H9 (cell line): ENCODE measurements around the gene TMPRSS11A. TPM values are rescaled to one million over a fixed set of nuclear protein-coding genes. Genes with fewer than 3 reads are reported as not detected.

Experiments used
- DNase-seq: peaks from one replicate; pipeline ENCODE4 v3.0.0-alpha.2; 2017
- H2AFZ ChIP-seq: one replicate; pipeline ENCODE4 v1.6.1; 2013; ENCODE audit warnings: mild to moderate bottlenecking, low read length, control low read depth, moderate library complexity
- H2AK5ac ChIP-seq: 2 replicates; pipeline ENCODE4 v1.6.1; 2013; ENCODE audit warnings: low read length, control low read depth, mixed read lengths; ENCODE audit not compliant: insufficient read length
- H2BK120ac ChIP-seq: one replicate; pipeline ENCODE4 v1.6.1; 2013; ENCODE audit warnings: low read depth, mild to moderate bottlenecking, low read length, control low read depth, inconsistent platforms; ENCODE audit not compliant: poor library complexity, severe bottlenecking
- H2BK12ac ChIP-seq: 2 replicates; pipeline ENCODE4 v1.6.1; 2013; ENCODE audit warnings: low read length, control low read depth, mixed read lengths, low read depth; ENCODE audit not compliant: insufficient read length
- H2BK15ac ChIP-seq: 2 replicates; pipeline ENCODE4 v1.6.1; 2013; ENCODE audit warnings: low read depth, low read length, control low read depth
- H2BK20ac ChIP-seq: one replicate; pipeline ENCODE4 v1.6.1; 2013; ENCODE audit warnings: low read depth, mild to moderate bottlenecking, low read length, control low read depth, inconsistent platforms; ENCODE audit not compliant: poor library complexity, severe bottlenecking
- H2BK5ac ChIP-seq: 2 replicates; pipeline ENCODE4 v1.6.1; 2013; ENCODE audit warnings: low read length, control low read depth, mixed read lengths; ENCODE audit not compliant: insufficient read length
- H3K14ac ChIP-seq: 2 replicates; pipeline ENCODE4 v1.6.1; 2013; ENCODE audit warnings: low read length, control low read depth; ENCODE audit not compliant: insufficient read depth
- H3K18ac ChIP-seq: 2 replicates; pipeline ENCODE4 v1.6.1; 2013; ENCODE audit warnings: low read depth, mild to moderate bottlenecking, mixed read lengths, low read length, control low read depth; ENCODE audit not compliant: insufficient read length
- H3K23ac ChIP-seq: 2 replicates; pipeline ENCODE4 v1.6.1; 2013; ENCODE audit warnings: low read length, control low read depth, mixed read lengths, low read depth; ENCODE audit not compliant: insufficient read length
- H3K23me2 ChIP-seq: 2 replicates; pipeline ENCODE4 v1.6.1; 2013; ENCODE audit warnings: low read depth, mild to moderate bottlenecking, mixed read lengths, low read length, control low read depth; ENCODE audit not compliant: insufficient read length, poor library complexity, severe bottlenecking
- H3K27ac ChIP-seq: 2 replicates; pipeline ENCODE4 v1.5.1; 2013; ENCODE audit warnings: low read length, control low read depth, mixed read lengths, low read depth; ENCODE audit not compliant: insufficient read length
- H3K27me3 ChIP-seq: 2 replicates; pipeline ENCODE4 v1.6.1; 2013; ENCODE audit warnings: low read length, control low read depth, inconsistent platforms; ENCODE audit not compliant: insufficient read depth
- H3K4ac ChIP-seq: 2 replicates; pipeline ENCODE4 v1.6.1; 2013; ENCODE audit warnings: low read depth, mild to moderate bottlenecking, control low read depth, inconsistent platforms, low read length, moderate library complexity
- H3K4me1 ChIP-seq: 2 replicates; pipeline ENCODE4 v1.6.1; 2013; ENCODE audit warnings: low read length, control low read depth, inconsistent platforms; ENCODE audit not compliant: insufficient read depth
- H3K4me2 ChIP-seq: 2 replicates; pipeline ENCODE4 v1.6.1; 2013; ENCODE audit warnings: low read length, control low read depth, mixed read lengths; ENCODE audit not compliant: insufficient read length, insufficient read depth
- H3K56ac ChIP-seq: 2 replicates; pipeline ENCODE4 v1.6.1; 2013; ENCODE audit warnings: low read depth, mild to moderate bottlenecking, mixed read lengths, low read length, control low read depth; ENCODE audit not compliant: insufficient read length
- H3K79me1 ChIP-seq: 2 replicates; pipeline ENCODE4 v1.6.1; 2013; ENCODE audit warnings: low read depth, mild to moderate bottlenecking, moderate library complexity, low read length, control low read depth, inconsistent platforms; ENCODE audit not compliant: insufficient read depth, poor library complexity, severe bottlenecking
- H3K79me2 ChIP-seq: 2 replicates; pipeline ENCODE4 v1.6.1; 2013; ENCODE audit warnings: low read length, control low read depth, inconsistent platforms; ENCODE audit not compliant: insufficient read depth
- H3K9ac ChIP-seq: 2 replicates; pipeline ENCODE4 v1.6.1; 2013; ENCODE audit warnings: low read length, control low read depth, mixed read lengths; ENCODE audit not compliant: insufficient read length; ENCODE audit errors: extremely low read depth
- H3K9me3 ChIP-seq: one replicate; pipeline ENCODE4 v1.6.1; 2013; ENCODE audit warnings: low read depth, low read length, inconsistent platforms; ENCODE audit not compliant: control insufficient read depth
- H3T11ph ChIP-seq: one replicate; pipeline ENCODE4 v1.6.1; 2013; ENCODE audit warnings: mild to moderate bottlenecking, low read length, control low read depth, inconsistent platforms
- H4K20me1 ChIP-seq: one replicate; pipeline ENCODE4 v1.6.1; 2013; ENCODE audit not compliant: control insufficient read depth, insufficient read length, insufficient read depth
- H4K5ac ChIP-seq: 2 replicates; pipeline ENCODE4 v1.6.1; 2013; ENCODE audit warnings: low read depth, mild to moderate bottlenecking, mixed read lengths, low read length, control low read depth; ENCODE audit not compliant: insufficient read length
- H4K8ac ChIP-seq: replicated peaks from 2 replicates; pipeline ENCODE4 v1.6.1; 2013; ENCODE audit warnings: low read length, control low read depth, mixed read lengths, low read depth; ENCODE audit not compliant: insufficient read length
- H4K91ac ChIP-seq: 2 replicates; pipeline ENCODE4 v1.6.1; 2013; ENCODE audit warnings: low read depth, mild to moderate bottlenecking, moderate library complexity, mixed read lengths, low read length, control low read depth; ENCODE audit not compliant: insufficient read length
- H3K27ac Mint-ChIP-seq, 3 experiments: 2 replicates in 2 of 3; 3 replicates in 1 of 3; pipeline ENCODE4 v1.8.0; 2020 to 2021; ENCODE audit warnings: mixed read lengths in 3 of 3, mild to moderate bottlenecking in 1 of 3, moderate library complexity in 1 of 3
- H3K27me3 Mint-ChIP-seq: 2 replicates; pipeline ENCODE4 v1.8.0; 2021; ENCODE audit warnings: low read depth, mild to moderate bottlenecking, moderate library complexity, mixed read lengths
- H3K36me3 Mint-ChIP-seq, 3 experiments: 2 replicates in 2 of 3; 3 replicates in 1 of 3; pipeline ENCODE4 v1.8.0; 2020 to 2021; ENCODE audit warnings: low read depth in 3 of 3, mixed read lengths in 3 of 3; ENCODE audit not compliant: insufficient read depth in 1 of 3
- H3K4me1 Mint-ChIP-seq, 2 experiments: 2 replicates each; pipeline ENCODE4 v1.8.0; 2020; ENCODE audit warnings: mixed read lengths in 2 of 2
- H3K4me3 Mint-ChIP-seq, 2 experiments: 2 replicates in 1 of 2; 3 replicates in 1 of 2; pipeline ENCODE4 v1.8.0; 2020 to 2021; ENCODE audit warnings: mild to moderate bottlenecking in 2 of 2, mixed read lengths in 2 of 2, moderate library complexity in 1 of 2
- H3K9me3 Mint-ChIP-seq, 2 experiments: 2 replicates in 1 of 2; 3 replicates in 1 of 2; pipeline ENCODE4 v1.8.0; 2020; ENCODE audit warnings: mild to moderate bottlenecking in 2 of 2, mixed read lengths in 2 of 2, moderate library complexity in 1 of 2
- CTCF ChIP-seq: fragments of 200-600 bp; sonication (generic); conservative IDR thresholded peaks from 3 replicates; pipeline ENCODE4 v1.8.0; 2021; ENCODE audit warnings: antibody characterized with exemption, mild to moderate bottlenecking
- total RNA-seq: library from RNA; stranded (reverse); gene quantifications from 2 replicates; pipeline ENCODE4 v1.2.1, GENCODE V29; 2021

Gene TMPRSS11A
- total RNA-seq, 1 experiment from 2014 or later, result not detected

GRCh38 chr4:67954890-67955289 lies 8.4 kb downstream of the TMPRSS11A start:
- no peak overlapping the region for H4K91ac ChIP-seq
- DNase-seq, result no peak
- H3K27me3 ChIP-seq, result no peaks in the 10 kb centered on the region
- no peak overlapping the region for H3K56ac ChIP-seq
- H3K27ac ChIP-seq, result no peak overlapping the region
- H3K23me2 ChIP-seq, result no peaks in the 10 kb centered on the region
- H2BK5ac ChIP-seq, result no peak overlapping the region
- H3K27me3 Mint-ChIP-seq, result no peaks in the 10 kb centered on the region
- no peak overlapping the region for H2BK15ac ChIP-seq
- H3K79me1 ChIP-seq, result no peaks in the 10 kb centered on the region
- H4K20me1 ChIP-seq, result no peaks in the 10 kb centered on the region
- no peak overlapping the region for H3T11ph ChIP-seq
- no peaks in the 10 kb centered on the region for H3K4me1 ChIP-seq
- H2AK5ac ChIP-seq, result no peak overlapping the region
- no peak overlapping the region for H3K9ac ChIP-seq
- no peak overlapping the region for H3K4me2 ChIP-seq
- peaks cover 12 to 16% of the 10 kb centered on the region in 2 experiments; a peak in 4 of 5 replicates for H3K9me3 Mint-ChIP-seq
- no peaks in the 10 kb centered on the region for H3K4me1 Mint-ChIP-seq
- no peak overlapping the region for H2BK20ac ChIP-seq
- no peak overlapping the region for H3K18ac ChIP-seq
- H3K79me2 ChIP-seq, result no peaks in the 10 kb centered on the region
- TF ChIP-seq CTCF, result no peak
- H3K23ac ChIP-seq, result no peak overlapping the region
- H2AFZ ChIP-seq, result no peak overlapping the region
- no peak overlapping the region for H2BK12ac ChIP-seq
- no peak overlapping the region for H4K8ac ChIP-seq
- no peak overlapping the region for H4K5ac ChIP-seq
- H2BK120ac ChIP-seq, result no peak overlapping the region
- no peak overlapping the region for H3K14ac ChIP-seq
- no peak overlapping the region for H3K27ac Mint-ChIP-seq
- H3K4ac ChIP-seq, result no peak overlapping the region
- H3K9me3 ChIP-seq, result no peaks in the 10 kb centered on the region
- no peak overlapping the region for H3K4me3 Mint-ChIP-seq
- peaks cover 0 to 9% (median 3%) of the 10 kb centered on the region in 3 experiments; a peak in 5 of 7 replicates for H3K36me3 Mint-ChIP-seq
